PC-9 (cell line): Measurements from ENCODE around the gene TMEM120B. TPM values are rescaled to one million over a fixed set of nuclear protein-coding genes. Genes with fewer than 3 reads are reported as not detected.
A peak's percentile ranks its signal among the peaks of the same experiment; 100 is the strongest.
"Not testable (repeated sequence)": the region's sequence is repeated elsewhere in the genome, so short reads cannot be mapped to it uniquely, and the experiment has no call there.

Experiments
- BruUV-seq: library from RNA; stranded (reverse); fragments of 400-500 nt; replicated peaks from 2 replicates; lab custom pipeline; 2021; lab: Mats Ljungman, UMichigan
- CTCF ChIA-PET: fragments of 300-600 bp; sonication (Branson Sonifier 250); formaldehyde crosslinking; loops from one replicate; lab custom pipeline; 2022; ENCODE audit warnings: antibody characterized with exemption; lab: Charles Lee
- POLR2A ChIA-PET: fragments of 300-600 bp; sonication (Branson Sonifier 250); formaldehyde crosslinking; loops from one replicate; lab custom pipeline; 2022; ENCODE audit warnings: antibody characterized with exemption; ENCODE audit not compliant: unreplicated experiment; lab: Charles Lee
- DNase-seq, 2 experiments: peaks; one replicate each; pipeline versions ENCODE4 v3.0.0 to v3.0.0-alpha.2; 2015 to 2022; ENCODE audit warnings: mixed read lengths in 1 of 2
- H2AFZ ChIP-seq: fragments of 200-600 bp; sonication (generic); 2 replicates; pipeline ENCODE4 v1.8.1; 2017; ENCODE audit warnings: antibody characterized with exemption
- H3F3A ChIP-seq: fragments of 200-600 bp; sonication (generic); 2 replicates; pipeline ENCODE4 v1.8.1; 2017; ENCODE audit warnings: antibody characterized with exemption, mild to moderate bottlenecking, low read depth; ENCODE audit not compliant: insufficient read depth
- H3K27ac ChIP-seq: fragments of 200-600 bp; sonication (generic); 2 replicates; pipeline ENCODE4 v1.6.1; 2016; ENCODE audit warnings: mixed run types
- H3K27me3 ChIP-seq: fragments of 200-600 bp; sonication (generic); 2 replicates; pipeline ENCODE4 v1.6.1; 2016; ENCODE audit warnings: low read depth, mixed run types; ENCODE audit not compliant: insufficient read depth
- H3K36me3 ChIP-seq: fragments of 200-600 bp; sonication (generic); 2 replicates; pipeline ENCODE4 v1.6.1; 2016; ENCODE audit warnings: low read depth, mixed run types
- H3K4me1 ChIP-seq: fragments of 200-600 bp; sonication (generic); replicated peaks from 2 replicates; pipeline ENCODE4 v1.6.1; 2016; ENCODE audit warnings: mixed run types; ENCODE audit not compliant: insufficient read depth
- H3K4me2 ChIP-seq: fragments of 200-600 bp; sonication (generic); 2 replicates; pipeline ENCODE4 v1.6.1; 2017; ENCODE audit warnings: mixed run types
- H3K4me3 ChIP-seq: fragments of 200-600 bp; sonication (generic); 2 replicates; pipeline ENCODE4 v1.6.1; 2016; ENCODE audit warnings: mixed run types
- H3K79me2 ChIP-seq: fragments of 200-600 bp; sonication (generic); 2 replicates; pipeline ENCODE4 v1.6.1; 2017; ENCODE audit warnings: low read depth, mixed run types
- H3K9me2 ChIP-seq: fragments of 200-600 bp; sonication (generic); 2 replicates; pipeline ENCODE4 v1.8.1; 2017; ENCODE audit warnings: mild to moderate bottlenecking; ENCODE audit not compliant: insufficient read depth
- H3K9me3 ChIP-seq: fragments of 200-600 bp; sonication (generic); 2 replicates; pipeline ENCODE4 v1.8.1; 2016; ENCODE audit warnings: low read depth; ENCODE audit not compliant: insufficient read depth
- H4K20me1 ChIP-seq: fragments of 200-600 bp; sonication (generic); 2 replicates; pipeline ENCODE4 v1.8.1; 2017; ENCODE audit not compliant: insufficient read depth
- EZH2 ChIP-seq: fragments of 200-600 bp; sonication (generic); IDR thresholded peaks from 2 replicates; pipeline ENCODE4 v1.8.0; 2017; ENCODE audit warnings: antibody characterized with exemption, low read depth
- intact Hi-C: fragments of 100-400 bp; cut with micrococcal nuclease; formaldehyde crosslinking; loops from one replicate; pipeline ENCODE4 v1.10.0; 2022; ENCODE audit not compliant: unreplicated experiment
- total RNA-seq: library from RNA; stranded (reverse); gene quantifications from 2 replicates; pipeline ENCODE4 v1.2.3, GENCODE V29; 2021
- TF ChIP-seq, protein P1 (sequence below): fragments of 200-600 bp; sonication (generic); conservative IDR thresholded peaks from 2 replicates; pipeline ENCODE4 v1.6.1; 2017; ENCODE audit warnings: mixed run types, antibody characterized with exemption, mild to moderate bottlenecking, moderate library complexity

The TMEM120B gene
- total RNA-seq, 1 experiment from 2014 or later = 12.4 TPM

DNA sequence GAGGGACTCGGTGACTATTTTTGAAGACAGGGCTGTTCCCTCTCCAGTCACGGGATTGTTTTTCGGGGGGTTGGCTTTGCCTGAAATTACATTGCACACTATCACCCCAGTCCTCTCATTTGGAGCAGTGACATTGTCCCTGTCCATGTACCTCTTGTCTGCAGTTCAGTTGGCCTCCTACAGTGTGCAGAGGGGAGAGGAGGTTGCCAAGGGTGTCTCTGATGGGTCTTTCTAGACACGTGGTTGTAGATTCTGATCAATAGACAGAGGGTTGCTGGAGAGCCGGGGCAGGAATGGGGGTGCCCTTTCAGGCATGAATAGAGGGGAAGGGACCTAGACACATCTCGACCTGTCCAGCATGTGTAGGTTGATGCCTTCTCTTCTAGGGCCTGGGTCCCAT, 1.2 kb downstream of the TMEM120B start:
- TF ChIP-seq, protein P1, sequence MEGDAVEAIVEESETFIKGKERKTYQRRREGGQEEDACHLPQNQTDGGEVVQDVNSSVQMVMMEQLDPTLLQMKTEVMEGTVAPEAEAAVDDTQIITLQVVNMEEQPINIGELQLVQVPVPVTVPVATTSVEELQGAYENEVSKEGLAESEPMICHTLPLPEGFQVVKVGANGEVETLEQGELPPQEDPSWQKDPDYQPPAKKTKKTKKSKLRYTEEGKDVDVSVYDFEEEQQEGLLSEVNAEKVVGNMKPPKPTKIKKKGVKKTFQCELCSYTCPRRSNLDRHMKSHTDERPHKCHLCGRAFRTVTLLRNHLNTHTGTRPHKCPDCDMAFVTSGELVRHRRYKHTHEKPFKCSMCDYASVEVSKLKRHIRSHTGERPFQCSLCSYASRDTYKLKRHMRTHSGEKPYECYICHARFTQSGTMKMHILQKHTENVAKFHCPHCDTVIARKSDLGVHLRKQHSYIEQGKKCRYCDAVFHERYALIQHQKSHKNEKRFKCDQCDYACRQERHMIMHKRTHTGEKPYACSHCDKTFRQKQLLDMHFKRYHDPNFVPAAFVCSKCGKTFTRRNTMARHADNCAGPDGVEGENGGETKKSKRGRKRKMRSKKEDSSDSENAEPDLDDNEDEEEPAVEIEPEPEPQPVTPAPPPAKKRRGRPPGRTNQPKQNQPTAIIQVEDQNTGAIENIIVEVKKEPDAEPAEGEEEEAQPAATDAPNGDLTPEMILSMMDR = no peak
- TF ChIP-seq EZH2 = no peak
- peak overlapping the region; percentile 77; the same call in 1 of the 2 replicates for H3K4me3 ChIP-seq
- H3K4me2 ChIP-seq = peak overlapping the region; percentile 89
- no peak overlapping the region for H2AFZ ChIP-seq
- H3K79me2 ChIP-seq = peaks cover 31% of the 10 kb centered on the region
- no peaks in the 10 kb centered on the region for H3K9me2 ChIP-seq
- H3K36me3 ChIP-seq = no peaks in the 10 kb centered on the region
- H4K20me1 ChIP-seq = no peaks in the 10 kb centered on the region
- ChIA-PET POLR2A (no interaction called here), CTCF (no interaction called here)
- H3K27me3 ChIP-seq = no peaks in the 10 kb centered on the region
- H3K9me3 ChIP-seq = no peaks in the 10 kb centered on the region
- TSS peak; percentile 26 for BruUV-seq
- DNase-seq = no peak
- peaks cover 33% of the 10 kb centered on the region for H3F3A ChIP-seq
- intact Hi-C loops = loop anchor here (5.0 kb wide), 2 partner anchors 59 to 79 kb away; partner anchors contain the start of gene RHOF
- peaks cover 35% of the 10 kb centered on the region for H3K4me1 ChIP-seq
- H3K27ac ChIP-seq = no peak overlapping the region

GRCh38 chr12:121715055-121715454, 2.5 kb downstream of the TMEM120B start:
- H3K9me2 ChIP-seq, intact Hi-C loops, H3K9me3 ChIP-seq, BruUV-seq, H3K4me3 ChIP-seq, POLR2A ChIA-PET, DNase-seq, H4K20me1 ChIP-seq, H3K27ac ChIP-seq, H3K36me3 ChIP-seq, CTCF ChIA-PET, H3K4me2 ChIP-seq, H2AFZ ChIP-seq, H3K27me3 ChIP-seq: not testable (repeated sequence)
- Histone ChIP-seq H3K4me1 (peaks cover 35% of the 10 kb centered on the region), H3K79me2 (peaks cover 36% of the 10 kb centered on the region), H3F3A (peaks cover 23% of the 10 kb centered on the region)

DNA sequence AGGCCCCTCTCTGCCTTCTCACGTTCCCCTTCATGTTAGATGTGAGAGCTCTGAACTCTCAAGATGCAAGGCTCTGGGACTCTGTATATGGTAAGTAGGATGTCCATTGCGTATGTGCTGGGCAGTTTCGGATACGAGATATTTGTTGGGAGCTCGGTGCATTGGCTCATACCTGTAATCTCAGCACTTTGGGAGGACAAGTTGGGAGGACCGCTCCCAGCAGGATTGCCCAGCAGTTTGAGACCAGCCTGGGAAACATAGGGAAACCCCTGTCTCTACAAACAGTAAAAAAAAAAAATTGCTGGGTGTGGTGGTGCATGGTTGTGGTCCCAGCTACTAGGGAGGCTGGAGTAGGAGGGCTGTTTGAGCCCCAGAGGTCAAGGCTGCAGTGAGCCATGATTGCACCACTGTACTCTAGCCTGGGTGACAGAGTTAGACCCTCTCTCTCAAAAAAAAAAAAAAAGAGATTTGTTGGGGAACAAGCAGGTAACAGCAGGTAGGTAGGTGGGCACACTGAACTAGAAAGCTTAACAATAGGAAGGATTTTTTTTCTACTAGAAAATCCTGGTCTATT, 3.4 kb downstream of the TMEM120B start:
- no TSS peak for BruUV-seq
- ChIA-PET CTCF (interaction anchor here (0.6 to 0.7 kb wide), 3 partner anchors 54 to 76 kb away, joined by 3 to 6 read pairs (median 4); no protein-coding TSS in a partner anchor), POLR2A (no interaction called here)
- Histone ChIP-seq H4K20me1 (no peaks in the 10 kb centered on the region), H3K4me2 (no peak overlapping the region), H3K27ac (no peak overlapping the region), H3K9me3 (no peaks in the 10 kb centered on the region), H2AFZ (no peak overlapping the region), H3K4me3 (no peak overlapping the region), H3K79me2 (peaks cover 36% of the 10 kb centered on the region), H3K4me1 (peaks cover 35% of the 10 kb centered on the region), H3K36me3 (no peaks in the 10 kb centered on the region), H3K27me3 (no peaks in the 10 kb centered on the region), H3K9me2 (no peaks in the 10 kb centered on the region), H3F3A (peaks cover 18% of the 10 kb centered on the region)
- TF ChIP-seq, protein P1 = no peak
- no peak for TF ChIP-seq EZH2
- DNase-seq = no peak
- intact Hi-C loops = no loop called here
